BLaER1 (cell line): ENCODE data around the gene SETD3.

ENCODE experiments used
- H3K27ac ChIP-seq: shearing (Covaris generic); formaldehyde crosslinking; 2 replicates; pipeline ENCODE4 v1.8.1; 2022
- H3K27me3 ChIP-seq: shearing (Covaris generic); formaldehyde crosslinking; 2 replicates; pipeline ENCODE4 v1.8.1; 2022
- H3K36me3 ChIP-seq: shearing (Covaris generic); formaldehyde crosslinking; 2 replicates; pipeline ENCODE4 v1.8.1; 2022
- H3K4me1 ChIP-seq: shearing (Covaris generic); formaldehyde crosslinking; 2 replicates; pipeline ENCODE4 v1.8.1; 2022
- H3K4me2 ChIP-seq: shearing (Covaris generic); formaldehyde crosslinking; 2 replicates; pipeline ENCODE4 v1.8.1; 2022
- H3K4me3 ChIP-seq: shearing (Covaris generic); formaldehyde crosslinking; 2 replicates; pipeline ENCODE4 v1.8.1; 2022
- H3K9ac ChIP-seq: shearing (Covaris generic); formaldehyde crosslinking; 2 replicates; pipeline ENCODE4 v1.8.1; 2022
- H3K9me3 ChIP-seq: shearing (Covaris generic); formaldehyde crosslinking; 2 replicates; pipeline ENCODE4 v1.8.1; 2022
- H4K20me1 ChIP-seq: shearing (Covaris generic); formaldehyde crosslinking; 2 replicates; pipeline ENCODE4 v1.8.1; 2022
- Cebpa-rat ChIP-seq: shearing (Covaris generic); IDR thresholded peaks from 2 replicates; pipeline ENCODE4 v1.8.1; 2022

Gene SETD3

GRCh38 chr14:99359906-99360305 is 120.8 kb downstream of the SETD3 start:
- Histone ChIP-seq H3K27me3 (no peaks in the 10 kb centered on the region), H3K4me3 (no peak overlapping the region), H3K9ac (no peak overlapping the region), H3K36me3 (no peaks in the 10 kb centered on the region), H4K20me1 (no peaks in the 10 kb centered on the region), H3K4me2 (no peak overlapping the region), H3K9me3 (no peaks in the 10 kb centered on the region), H3K27ac (no peak overlapping the region), H3K4me1 (peaks cover 9% of the 10 kb centered on the region)
- TF ChIP-seq Cebpa-rat, result no peak

GRCh38 chr14:99357916-99358390 is 122.7 kb downstream of the SETD3 start:
- Histone ChIP-seq H3K27ac (no peak overlapping the region), H3K4me1 (no peaks in the 10 kb centered on the region), H3K4me3 (no peak overlapping the region), H3K27me3 (no peaks in the 10 kb centered on the region), H3K9ac (no peak overlapping the region), H3K36me3 (no peaks in the 10 kb centered on the region), H4K20me1 (no peaks in the 10 kb centered on the region), H3K4me2 (no peak overlapping the region), H3K9me3 (no peaks in the 10 kb centered on the region)
- TF ChIP-seq Cebpa-rat, result no peak

GRCh38 chr14:99357151-99357915 is 123.3 kb downstream of the SETD3 start:
- H3K4me3 ChIP-seq, result no peak overlapping the region
- no peaks in the 10 kb centered on the region for H3K4me1 ChIP-seq
- no peaks in the 10 kb centered on the region for H3K36me3 ChIP-seq
- H4K20me1 ChIP-seq, result no peaks in the 10 kb centered on the region
- H3K4me2 ChIP-seq, result no peak overlapping the region
- H3K27ac ChIP-seq, result no peak overlapping the region
- H3K9ac ChIP-seq, result no peak overlapping the region
- no peak for TF ChIP-seq Cebpa-rat
- H3K9me3 ChIP-seq, result no peaks in the 10 kb centered on the region
- H3K27me3 ChIP-seq, result no peaks in the 10 kb centered on the region

- H3K4me3 ChIP-seq, result no peak overlapping the region
- H3K4me1 ChIP-seq, result no peaks in the 10 kb centered on the region
- H3K27ac ChIP-seq, result no peak overlapping the region
- no peaks in the 10 kb centered on the region for H4K20me1 ChIP-seq
- no peaks in the 10 kb centered on the region for H3K9me3 ChIP-seq
- no peaks in the 10 kb centered on the region for H3K36me3 ChIP-seq
- H3K4me2 ChIP-seq, result no peak overlapping the region
- no peak overlapping the region for H3K9ac ChIP-seq
- H3K27me3 ChIP-seq, result no peaks in the 10 kb centered on the region
- no peak for TF ChIP-seq Cebpa-rat
Measured at GRCh38 chr14:99356031-99356608, 124.5 kb downstream of the SETD3 start.

GRCh38 chr14:99354166-99354875 is 126.3 kb downstream of the SETD3 start:
- no peak for TF ChIP-seq Cebpa-rat
- H3K27ac ChIP-seq, result no peak overlapping the region
- no peaks in the 10 kb centered on the region for H3K4me1 ChIP-seq

GRCh38 chr14:99352688-99353280 is 127.9 kb downstream of the SETD3 start:
- no peaks in the 10 kb centered on the region for H3K36me3 ChIP-seq
- no peaks in the 10 kb centered on the region for H3K9me3 ChIP-seq
- no peak overlapping the region for H3K9ac ChIP-seq
- no peaks in the 10 kb centered on the region for H3K27me3 ChIP-seq
- TF ChIP-seq Cebpa-rat, result no peak
- no peaks in the 10 kb centered on the region for H4K20me1 ChIP-seq
- no peak overlapping the region for H3K4me2 ChIP-seq
- H3K4me3 ChIP-seq, result no peak overlapping the region
- H3K4me1 ChIP-seq, result no peaks in the 10 kb centered on the region
- no peak overlapping the region for H3K27ac ChIP-seq

More at GRCh38 chr14:99354166-99354875, 126.3 kb downstream of the SETD3 start:
- Histone ChIP-seq H3K9me3 (no peaks in the 10 kb centered on the region), H3K9ac (no peak overlapping the region), H3K4me3 (no peak overlapping the region), H3K4me2 (no peak overlapping the region), H3K27me3 (no peaks in the 10 kb centered on the region), H4K20me1 (no peaks in the 10 kb centered on the region), H3K36me3 (no peaks in the 10 kb centered on the region)

GRCh38 chr14:99351166-99352007 is 129.3 kb downstream of the SETD3 start:
- no peaks in the 10 kb centered on the region for H3K9me3 ChIP-seq
- TF ChIP-seq Cebpa-rat, result no peak
- H3K4me3 ChIP-seq, result no peak overlapping the region
- no peak overlapping the region for H3K27ac ChIP-seq
- H3K4me2 ChIP-seq, result no peak overlapping the region
- no peaks in the 10 kb centered on the region for H3K36me3 ChIP-seq
- H3K27me3 ChIP-seq, result no peaks in the 10 kb centered on the region
- H3K4me1 ChIP-seq, result no peaks in the 10 kb centered on the region
- no peak overlapping the region for H3K9ac ChIP-seq
- no peaks in the 10 kb centered on the region for H4K20me1 ChIP-seq

- Histone ChIP-seq H3K4me1 (no peaks in the 10 kb centered on the region), H4K20me1 (no peaks in the 10 kb centered on the region), H3K9ac (no peak overlapping the region), H3K4me2 (no peak overlapping the region), H3K4me3 (no peak overlapping the region), H3K36me3 (no peaks in the 10 kb centered on the region), H3K27me3 (no peaks in the 10 kb centered on the region), H3K9me3 (no peaks in the 10 kb centered on the region), H3K27ac (no peak overlapping the region)
- no peak for TF ChIP-seq Cebpa-rat
Measured at GRCh38 chr14:99350751-99351150, 129.9 kb downstream of the SETD3 start.
